GM10847 (cell line): ENCODE results near the gene SIRPB2.

ENCODE experiments used
- POLR2A ChIP-seq: IDR thresholded peaks from 2 replicates; pipeline ENCODE4 v1.6.1; 2011; ENCODE audit not compliant: insufficient read length; ENCODE audit errors: extremely low read depth

Gene SIRPB2

GRCh38 chr20:1505871-1506270 is 14.7 kb upstream of the SIRPB2 start:
- TF ChIP-seq POLR2A: no peak

- no peak for TF ChIP-seq POLR2A
Observed at GRCh38 chr20:1505361-1505760, 14.1 kb upstream of the SIRPB2 start.

- no peak for TF ChIP-seq POLR2A
Observed at GRCh38 chr20:1503564-1504227, 12.5 kb upstream of the SIRPB2 start.

GRCh38 chr20:1500496-1500895 is 9.3 kb upstream of the SIRPB2 start:
- TF ChIP-seq POLR2A: no peak

GRCh38 chr20:1499528-1500420 is 8.6 kb upstream of the SIRPB2 start:
- no peak for TF ChIP-seq POLR2A

GRCh38 chr20:1496930-1497329 is 5.7 kb upstream of the SIRPB2 start:
- TF ChIP-seq POLR2A: no peak

GRCh38 chr20:1494436-1494835 is 3.2 kb upstream of the SIRPB2 start:
- no peak for TF ChIP-seq POLR2A

- no peak for TF ChIP-seq POLR2A
Observed at GRCh38 chr20:1493536-1493935, 2.3 kb upstream of the SIRPB2 start.

GRCh38 chr20:1491860-1492642 is 831 bp upstream of the SIRPB2 start:
- TF ChIP-seq POLR2A: no peak

GRCh38 chr20:1490643-1491195 is 501 bp downstream of the SIRPB2 start:
- no peak for TF ChIP-seq POLR2A

- no peak for TF ChIP-seq POLR2A
Observed at GRCh38 chr20:1489764-1490436, 1.3 kb downstream of the SIRPB2 start.

- TF ChIP-seq POLR2A: no peak
Observed at GRCh38 chr20:1489325-1489724, 1.9 kb downstream of the SIRPB2 start.

- no peak for TF ChIP-seq POLR2A
Observed at GRCh38 chr20:1486566-1486965, 4.7 kb downstream of the SIRPB2 start.

GRCh38 chr20:1484438-1485116 is 6.6 kb downstream of the SIRPB2 start:
- TF ChIP-seq POLR2A: no peak

GRCh38 chr20:1479831-1480595 is 11.2 kb downstream of the SIRPB2 start:
- TF ChIP-seq POLR2A: no peak
